Heart right ventricle (tissue), 16 donors: ENCODE results near the gene TUBGCP6. TPM values are rescaled to one million over a fixed set of nuclear protein-coding genes. Genes with fewer than 3 reads are reported as not detected.
"Not testable (repeated sequence)": the region's sequence is repeated elsewhere in the genome, so short reads cannot be mapped to it uniquely, and the experiment has no call there.

Experiments
- ATAC-seq, 8 donors: fragments of 200-7000 bp; cut with Tn5 transposase; one replicate each; pipeline ENCODE4 v1.9.1; 2020; ENCODE audit warnings: mild to moderate bottlenecking in 8 of 8, moderate library complexity in 8 of 8, moderate number of reproducible peaks in 1 of 8
- DNase-seq, 2 donors: peaks; one replicate each; pipeline ENCODE4 v3.0.0-alpha.2; 2020
- H3K27ac ChIP-seq, 10 donors: fragments of 200-600 bp; sonication (generic) in 2 of 10; one replicate each; pipeline versions ENCODE4 v1.5.0 to v1.8.0; 2020 to 2022; ENCODE audit warnings: mild to moderate bottlenecking in 3 of 10
- H3K27me3 ChIP-seq, 7 donors: fragments of 200-600 bp; one replicate each; pipeline ENCODE4 v1.8.0; 2021 to 2022; ENCODE audit warnings: mild to moderate bottlenecking in 2 of 7
- H3K36me3 ChIP-seq, 9 donors: fragments of 200-600 bp; sonication (generic) in 1 of 9; one replicate each; pipeline versions ENCODE4 v1.5.0 to v1.8.0; 2020 to 2022; ENCODE audit warnings: mild to moderate bottlenecking in 2 of 9
- H3K4me1 ChIP-seq, 9 donors: fragments of 200-600 bp; sonication (generic) in 1 of 9; one replicate each; pipeline versions ENCODE4 v1.5.0 to v1.8.0; 2020 to 2022; ENCODE audit warnings: mild to moderate bottlenecking in 4 of 9
- H3K4me3 ChIP-seq, 10 donors: fragments of 200-600 bp; sonication (generic) in 2 of 10; one replicate each; pipeline versions ENCODE4 v1.5.0 to v1.8.0; 2020 to 2022; ENCODE audit warnings: mild to moderate bottlenecking in 7 of 10, moderate library complexity in 2 of 10
- H3K9me3 ChIP-seq, 11 donors: fragments of 200-600 bp in 10 of 11; sonication (generic) in 2 of 11; one replicate each; pipeline versions ENCODE4 v1.5.0 to v1.8.0; 2013 to 2022; ENCODE audit warnings: mild to moderate bottlenecking in 2 of 11, control low read depth in 1 of 11, moderate library complexity in 1 of 11
- WGBS, 2 donors: extraction: QIAGEN DNeasy Blood & Tissue Kit; methylation state at CpG; one replicate each; pipeline ENCODE4 v1.1.7; 2013; ENCODE audit warnings: inconsistent platforms in 1 of 2; 5-methylcytosine and 5-hydroxymethylcytosine counted together
- intact Hi-C, 10 donors: fragments of 100-400 bp; cut with DNase I; formaldehyde crosslinking; loops; one replicate each; pipeline versions ENCODE4 v1.11.1 to v1.14.2; 2022
- polyA plus RNA-seq, 2 donors: library from polyadenylated mRNA; stranded (reverse); fragments of 200-250 nt; gene quantifications; one replicate each; pipeline ENCODE4 v1.2.3, GENCODE V29; 2013
- total RNA-seq, 10 donors: library from RNA; stranded (reverse); fragmentation: NEBNext Ultra II Directional in 3 of 10; extraction: Animal tissue kit (Norgen Biotek cat#: 25700) in 3 of 10; gene quantifications; one replicate each; pipeline versions ENCODE4 v1.2.1 to v1.2.4, GENCODE V29; 2021 to 2023
- TF ChIP-seq, protein P1 (sequence below), 9 donors: fragments of 200-600 bp; sonication (generic) in 2 of 9; IDR thresholded peaks; one replicate each; pipeline versions ENCODE4 v1.5.0 to v1.8.0; 2021 to 2022; ENCODE audit warnings: antibody characterized with exemption in 9 of 9, mild to moderate bottlenecking in 5 of 9, moderate library complexity in 1 of 9
- donor health status: Arrhythmogenic right ventricular cardiomyopathy.
- donor health status: ischemic (EF 13 %, LVEDD 7.1; RV severe dilation, severe dysfunction).
- donor health status: healthy with polysubstance abuse.
- donor health status: DM: no; HTN: yes; CAD: no.
- donor health status: DM: no; HTN: no; CAD: no.
- donor health status: ischemic (EF 25% LVEDD 6.9; RV normal size, moderate dysfunction).
- donor health status: ischemic (EF 25% LVEDD 5.7; RV mildly dilated, moderate dysfunction).
- donor health status: healthy.
- donor health status: DM: yes; HTN: yes; CAD: no.
- donor health status: Ischemic cardiomyopathy.
- donor health status: ischemic (EF 35%, LVEDD 5.7; RV mildly dilated, moderate dysfunction).
- donor health status: nonischemic (EF 11% LVEDD 7.7; RV severe dilation, severe dysfunction).
- donor health status: DM: yes; HTN: yes; CAD: no.
- donor health status: PGD.
- donor health status: ischemic (EF 29% LVEDD 5.4; RV normal size, mild dysfunction).
- donor health status: nonischemic (EF 23%, LVEDD 6.1; RV moderate dilation, normal function).

The TUBGCP6 gene
- total and polyA plus RNA-seq, 12 donors = 14.2 to 40.7 (median 18.5) TPM

DNA sequence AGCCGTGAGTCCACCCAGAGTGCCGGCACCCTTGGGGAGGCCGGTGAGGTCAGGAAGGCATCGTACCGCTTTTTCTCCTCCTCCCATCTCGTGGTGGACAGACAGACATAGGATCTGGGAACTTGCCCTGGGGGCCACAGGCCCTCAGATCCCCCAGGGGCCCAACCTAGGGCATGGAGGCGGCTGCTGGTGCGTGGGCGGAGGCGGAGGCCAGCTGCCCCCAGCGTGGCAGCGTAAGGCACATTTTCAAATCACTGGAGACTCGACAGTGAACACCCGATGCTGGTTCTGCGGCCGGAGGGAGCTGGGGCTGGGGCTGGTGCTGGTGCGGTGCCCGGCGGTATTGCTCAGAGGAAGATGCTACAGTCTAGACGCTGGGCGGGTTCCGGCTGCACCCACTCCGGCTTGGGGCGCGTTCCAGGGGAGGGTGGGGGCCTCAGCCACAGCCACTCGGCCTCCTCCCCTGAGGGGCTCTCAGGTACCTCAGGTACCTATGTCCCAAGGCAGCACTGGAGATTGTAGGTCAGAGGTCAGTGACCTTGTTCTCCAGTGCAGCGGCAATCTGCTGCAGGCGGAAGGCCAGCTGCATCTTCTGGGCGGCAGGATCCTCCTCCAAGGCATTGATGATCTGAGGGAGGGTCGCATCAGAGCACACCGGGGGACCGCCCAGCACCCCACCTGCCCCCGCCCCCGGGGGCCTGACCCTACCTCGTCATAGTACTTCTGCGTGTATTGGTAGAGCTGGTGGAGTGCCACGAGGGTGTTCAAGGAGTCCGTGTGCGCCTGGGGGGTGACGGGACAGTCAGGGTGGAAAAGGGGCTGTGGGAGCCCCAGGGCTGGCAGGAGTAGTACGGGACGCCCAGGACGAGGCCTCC is 30.6 kb upstream of the TUBGCP6 start:
- Histone ChIP-seq H3K4me3 (no peak overlapping the region), H3K27me3 (peaks cover 0 to 26% (median 0%) of the 10 kb centered on the region in 7 donors), H3K9me3 (no peaks in the 10 kb centered on the region), H3K27ac (peak overlapping the region in 1 of 10 donors; percentile 10), H3K36me3 (peaks cover 0 to 60% (median 42%) of the 10 kb centered on the region in 9 donors), H3K4me1 (peaks cover 11 to 34% (median 27%) of the 10 kb centered on the region in 9 donors)
- intact Hi-C loops = loop anchor here in 9 of 10 donors (1.0 to 5.0 kb wide), 4 partner anchors 47 to 52 kb away; partner anchors contain the start of gene DENND6B (in 8 of the 9)
- 87% methylated on average over 43 of the region's 43 CpGs for WGBS, 2 donors
- DNase-seq (no peak), ATAC-seq (no peak)
- TF ChIP-seq, protein P1, sequence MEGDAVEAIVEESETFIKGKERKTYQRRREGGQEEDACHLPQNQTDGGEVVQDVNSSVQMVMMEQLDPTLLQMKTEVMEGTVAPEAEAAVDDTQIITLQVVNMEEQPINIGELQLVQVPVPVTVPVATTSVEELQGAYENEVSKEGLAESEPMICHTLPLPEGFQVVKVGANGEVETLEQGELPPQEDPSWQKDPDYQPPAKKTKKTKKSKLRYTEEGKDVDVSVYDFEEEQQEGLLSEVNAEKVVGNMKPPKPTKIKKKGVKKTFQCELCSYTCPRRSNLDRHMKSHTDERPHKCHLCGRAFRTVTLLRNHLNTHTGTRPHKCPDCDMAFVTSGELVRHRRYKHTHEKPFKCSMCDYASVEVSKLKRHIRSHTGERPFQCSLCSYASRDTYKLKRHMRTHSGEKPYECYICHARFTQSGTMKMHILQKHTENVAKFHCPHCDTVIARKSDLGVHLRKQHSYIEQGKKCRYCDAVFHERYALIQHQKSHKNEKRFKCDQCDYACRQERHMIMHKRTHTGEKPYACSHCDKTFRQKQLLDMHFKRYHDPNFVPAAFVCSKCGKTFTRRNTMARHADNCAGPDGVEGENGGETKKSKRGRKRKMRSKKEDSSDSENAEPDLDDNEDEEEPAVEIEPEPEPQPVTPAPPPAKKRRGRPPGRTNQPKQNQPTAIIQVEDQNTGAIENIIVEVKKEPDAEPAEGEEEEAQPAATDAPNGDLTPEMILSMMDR (IDR thresholded peaks at IDR 0.05) = no peak

DNA sequence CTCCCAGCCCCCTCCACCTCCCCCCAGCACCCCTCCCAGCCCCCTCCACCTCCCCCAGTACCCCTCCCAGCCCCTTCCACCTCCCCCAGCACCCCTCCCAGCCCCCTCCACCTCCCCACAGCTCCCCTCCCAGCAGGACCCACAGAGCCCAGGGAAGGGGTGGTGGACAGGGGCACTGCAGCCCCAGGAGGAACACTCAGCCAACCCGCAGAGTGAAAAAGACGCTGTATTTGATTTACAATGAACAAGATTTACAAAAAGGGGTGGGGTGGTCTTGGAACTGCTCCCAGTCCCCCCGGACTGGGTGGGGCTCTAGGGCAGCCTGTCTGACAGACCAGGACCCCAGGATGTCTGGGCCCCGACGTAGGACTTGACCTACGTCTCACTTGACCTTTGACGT is 29.9 kb upstream of the TUBGCP6 start:
- DNase-seq (no peak), ATAC-seq (no peak)
- Histone ChIP-seq H3K4me3 (no peak overlapping the region), H3K36me3 (peaks cover 0 to 54% (median 35%) of the 10 kb centered on the region in 9 donors), H3K4me1 (peaks cover 13 to 36% (median 29%) of the 10 kb centered on the region in 9 donors), H3K27ac (peak overlapping the region in 1 of 10 donors; percentile 10), H3K9me3 (no peaks in the 10 kb centered on the region), H3K27me3 (peaks cover 0 to 30% (median 0%) of the 10 kb centered on the region in 7 donors)
- TF ChIP-seq, protein P1 (IDR thresholded peaks at IDR 0.05) = no peak
- 69 to 71% methylated on average over 7 of the region's 7 CpGs for WGBS, 2 donors
- intact Hi-C loops = loop anchor here in 8 of 10 donors (1.0 to 5.0 kb wide), 6 partner anchors 33 to 68 kb away; partner anchors contain the start of genes DENND6B (in 3 of the 8), PPP6R2 (in 3 of the 8) and PLXNB2 (in 1 of the 8)

DNA sequence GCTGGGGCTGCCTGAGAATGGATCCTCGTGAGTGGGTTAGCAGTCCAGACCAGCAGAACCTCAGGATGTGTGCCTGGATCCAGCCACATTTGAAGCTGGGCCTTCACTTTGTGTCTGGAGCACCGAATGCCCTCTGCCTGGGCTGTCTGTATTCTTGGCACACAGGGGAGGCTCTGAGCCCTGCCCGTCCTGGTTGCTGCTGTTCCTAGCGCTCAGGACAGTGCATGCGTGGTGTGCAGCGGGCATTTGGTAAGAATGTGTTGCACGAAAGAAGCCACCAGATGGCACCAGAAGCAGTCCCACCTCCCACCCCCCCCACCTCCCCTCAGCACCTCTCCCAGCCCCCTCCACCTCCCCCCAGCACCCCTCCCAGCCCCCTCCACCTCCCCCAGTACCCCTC is 29.5 kb upstream of the TUBGCP6 start:
- TF ChIP-seq, protein P1 (IDR thresholded peaks at IDR 0.05) = peak; percentile 5 to 52 (median 20)
- peaks cover 14 to 41% (median 34%) of the 10 kb centered on the region in 9 donors for H3K4me1 ChIP-seq
- no peak overlapping the region for H3K4me3 ChIP-seq
- H3K27ac ChIP-seq = peak overlapping the region in 2 of 10 donors; percentile 31 to 51
- H3K27me3 ChIP-seq = peaks cover 0 to 34% (median 0%) of the 10 kb centered on the region in 7 donors
- 26 to 29% methylated on average over 7 of the region's 7 CpGs for WGBS, 2 donors
- intact Hi-C loops = loop anchor here in 5 of 10 donors (1.0 to 5.0 kb wide), 4 partner anchors 33 to 68 kb away; partner anchors contain the start of genes PPP6R2 (in 3 of the 5), DENND6B (in 1 of the 5) and PLXNB2 (in 1 of the 5)
- peaks cover 0 to 49% (median 31%) of the 10 kb centered on the region in 9 donors for H3K36me3 ChIP-seq
- peak; percentile 48 to 57 for DNase-seq
- H3K9me3 ChIP-seq = no peaks in the 10 kb centered on the region
- ATAC-seq = peak in 4 of 8 donors; percentile 6 to 40 (median 24)

DNA sequence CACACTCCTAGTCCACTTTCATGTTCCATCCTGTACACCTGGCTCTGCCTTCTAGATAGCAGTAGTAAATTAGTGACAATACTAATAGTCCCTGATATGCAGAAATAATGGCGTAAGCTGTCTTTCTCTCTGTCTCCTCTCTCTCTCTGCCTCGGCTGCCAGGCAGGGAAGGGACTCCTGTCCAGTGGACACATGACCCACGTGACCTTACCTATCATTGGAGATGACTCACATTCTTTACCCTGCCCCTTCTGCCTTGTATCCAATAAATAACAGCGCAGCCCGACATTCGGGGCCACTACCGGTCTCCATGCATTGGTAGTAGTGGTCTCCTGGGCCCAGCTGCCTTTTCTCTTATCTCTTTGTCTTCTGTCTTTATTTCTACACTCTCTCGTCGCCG is 29.0 kb upstream of the TUBGCP6 start:
- peaks cover 0 to 44% (median 25%) of the 10 kb centered on the region in 9 donors for H3K36me3 ChIP-seq
- H3K4me3 ChIP-seq, H3K9me3 ChIP-seq, DNase-seq, ATAC-seq: not testable (repeated sequence)
- H3K27ac ChIP-seq = peak overlapping the region in 2 of 10 donors; percentile 31 to 51
- WGBS, 2 donors = 73 to 86% methylated on average over 10 of the region's 10 CpGs
- intact Hi-C loops = loop anchor here in 5 of 10 donors (1.0 to 5.0 kb wide), 4 partner anchors 34 to 69 kb away; partner anchors contain the start of genes PPP6R2 (in 3 of the 5), DENND6B (in 1 of the 5) and PLXNB2 (in 1 of the 5)
- peaks cover 0 to 40% (median 0%) of the 10 kb centered on the region in 7 donors for H3K27me3 ChIP-seq
- H3K4me1 ChIP-seq = peaks cover 14 to 46% (median 36%) of the 10 kb centered on the region in 9 donors
